ENCODE data around the gene SSNA1. TPM values are rescaled to one million over a fixed set of nuclear protein-coding genes. Genes with fewer than 3 reads are reported as not detected.

The SSNA1 gene
- total and polyA plus RNA-seq, 7 donors, result 39.6 to 122 (median 93.2) TPM

DNA sequence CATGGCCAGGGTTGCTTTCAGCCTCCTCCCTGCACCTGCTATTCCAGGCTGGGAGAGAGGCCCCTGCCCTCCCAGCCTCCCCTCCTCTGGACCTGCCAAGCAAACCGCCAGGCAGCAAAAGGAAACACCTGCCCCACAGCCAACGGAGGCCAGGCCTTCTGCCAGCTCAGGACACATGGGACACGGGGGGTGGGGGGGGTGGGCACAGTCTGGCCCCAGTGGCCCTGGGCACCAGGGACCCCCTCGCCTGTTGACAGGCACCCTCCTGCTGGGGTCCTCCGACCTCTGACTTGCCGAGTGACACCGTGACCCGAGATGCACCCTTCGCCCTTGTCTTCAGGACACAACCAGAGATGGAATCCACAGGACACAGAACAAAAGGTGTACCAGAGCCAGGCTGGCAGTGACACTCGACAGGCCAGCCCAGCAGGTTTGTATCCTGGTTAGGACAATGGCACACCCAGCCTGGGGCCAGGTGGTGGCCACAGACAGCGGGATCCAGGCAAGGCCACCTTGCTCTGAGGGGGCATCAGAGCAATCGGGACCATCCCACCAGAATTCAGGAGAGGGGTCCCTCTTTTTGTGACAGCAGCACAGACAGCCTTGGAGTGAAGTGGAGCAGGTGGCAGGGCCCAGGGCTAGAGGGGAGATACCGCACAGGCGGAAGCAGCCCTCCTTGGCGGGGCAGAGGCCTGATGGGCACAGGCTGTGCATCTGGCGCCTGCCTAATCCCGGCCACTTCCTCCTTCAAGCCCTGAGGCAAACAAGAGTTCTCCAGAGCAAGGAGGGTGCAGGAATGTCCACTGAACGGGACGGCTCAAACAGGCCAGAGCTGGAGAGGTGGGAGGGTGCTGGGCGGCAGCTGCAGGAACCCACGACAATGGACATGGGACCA lies 15.3 kb upstream of the SSNA1 start:
- no peaks in the 10 kb centered on the region for H3K9me3 ChIP-seq
- no peak overlapping the region for H3K4me3 ChIP-seq
- H3K27ac ChIP-seq, result no peak overlapping the region
- 24 to 39% methylated on average over 21 of the region's 21 CpGs for WGBS, 2 donors
- peaks cover 26 to 57% (median 31%) of the 10 kb centered on the region in 3 donors for H3K27me3 ChIP-seq
- TF ChIP-seq POLR2A (IDR thresholded peaks at IDR 0.05), result no peak
- TF ChIP-seq EP300 (IDR thresholded peaks at IDR 0.05), result no peak
- no peak for TF ChIP-seq POLR2AphosphoS5 (IDR thresholded peaks at IDR 0.05)
- TF ChIP-seq, protein P1, sequence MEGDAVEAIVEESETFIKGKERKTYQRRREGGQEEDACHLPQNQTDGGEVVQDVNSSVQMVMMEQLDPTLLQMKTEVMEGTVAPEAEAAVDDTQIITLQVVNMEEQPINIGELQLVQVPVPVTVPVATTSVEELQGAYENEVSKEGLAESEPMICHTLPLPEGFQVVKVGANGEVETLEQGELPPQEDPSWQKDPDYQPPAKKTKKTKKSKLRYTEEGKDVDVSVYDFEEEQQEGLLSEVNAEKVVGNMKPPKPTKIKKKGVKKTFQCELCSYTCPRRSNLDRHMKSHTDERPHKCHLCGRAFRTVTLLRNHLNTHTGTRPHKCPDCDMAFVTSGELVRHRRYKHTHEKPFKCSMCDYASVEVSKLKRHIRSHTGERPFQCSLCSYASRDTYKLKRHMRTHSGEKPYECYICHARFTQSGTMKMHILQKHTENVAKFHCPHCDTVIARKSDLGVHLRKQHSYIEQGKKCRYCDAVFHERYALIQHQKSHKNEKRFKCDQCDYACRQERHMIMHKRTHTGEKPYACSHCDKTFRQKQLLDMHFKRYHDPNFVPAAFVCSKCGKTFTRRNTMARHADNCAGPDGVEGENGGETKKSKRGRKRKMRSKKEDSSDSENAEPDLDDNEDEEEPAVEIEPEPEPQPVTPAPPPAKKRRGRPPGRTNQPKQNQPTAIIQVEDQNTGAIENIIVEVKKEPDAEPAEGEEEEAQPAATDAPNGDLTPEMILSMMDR (IDR thresholded peaks at IDR 0.05), result no peak
- H3K4me1 ChIP-seq, result peaks cover 0 to 20% (median 18%) of the 10 kb centered on the region in 4 donors
- peaks cover 0 to 11% (median under 1%) of the 10 kb centered on the region in 4 donors for H3K36me3 ChIP-seq
- DNase-seq, result no peak
- intact Hi-C loops (cut with DNase I), result no loop called here

DNA sequence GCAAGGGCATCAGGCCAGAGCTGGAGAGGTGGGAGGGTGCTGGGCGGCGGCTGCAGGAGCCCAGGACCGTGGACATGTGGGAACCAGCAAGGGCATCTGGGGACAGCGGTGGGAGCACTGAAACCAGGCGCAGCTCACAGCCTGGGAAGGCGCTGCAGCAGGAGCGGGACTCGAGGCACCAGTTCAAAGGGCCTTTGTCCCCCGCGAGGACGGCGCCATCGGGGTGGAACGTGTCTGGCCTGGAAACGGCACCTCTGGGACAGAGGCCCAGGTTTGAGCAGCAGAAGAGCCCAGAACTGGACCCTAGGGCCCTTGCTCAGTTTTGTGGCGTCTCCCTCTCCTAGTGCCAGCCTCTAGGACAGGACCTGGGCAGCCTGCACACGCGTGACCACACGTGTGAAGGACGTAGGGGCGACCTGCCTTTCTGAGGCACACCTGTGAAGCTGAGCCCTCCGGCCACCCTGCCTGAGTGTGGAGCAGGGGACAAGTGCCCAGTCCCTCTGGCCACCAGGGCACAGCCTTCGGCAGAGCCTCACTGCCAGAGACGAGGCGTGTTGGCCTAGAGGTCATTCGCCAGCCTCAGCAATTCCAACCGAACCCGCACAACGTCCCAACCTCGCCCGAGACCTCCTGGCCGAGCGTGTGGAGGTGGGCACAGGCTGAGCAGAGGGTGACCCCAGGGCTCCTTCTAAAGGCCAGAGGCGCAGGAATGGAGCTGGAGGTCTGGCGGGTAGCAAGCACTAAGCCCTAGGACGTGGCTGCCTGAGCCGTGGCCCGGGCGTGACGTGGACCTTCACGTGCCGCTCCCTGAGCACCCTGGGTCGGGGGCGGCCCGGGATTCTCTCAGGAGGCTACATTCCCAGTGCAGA lies 14.4 kb upstream of the SSNA1 start:
- 55 to 82% methylated on average over 45 of the region's 45 CpGs for WGBS, 2 donors
- no peak for DNase-seq
- peaks cover 17 to 48% (median 22%) of the 10 kb centered on the region in 3 donors for H3K27me3 ChIP-seq
- H3K4me3 ChIP-seq, result no peak overlapping the region
- intact Hi-C loops (cut with DNase I), result no loop called here
- no peak overlapping the region for H3K27ac ChIP-seq
- no peaks in the 10 kb centered on the region for H3K9me3 ChIP-seq
- peaks cover 0 to 19% (median 4%) of the 10 kb centered on the region in 4 donors for H3K36me3 ChIP-seq
- H3K4me1 ChIP-seq, result peaks cover 0 to 11% (median 9%) of the 10 kb centered on the region in 4 donors
- TF ChIP-seq, protein P1 (IDR thresholded peaks at IDR 0.05), result no peak
- TF ChIP-seq POLR2AphosphoS5 (IDR thresholded peaks at IDR 0.05), result peak in 1 of 4 donors; percentile 14

DNA sequence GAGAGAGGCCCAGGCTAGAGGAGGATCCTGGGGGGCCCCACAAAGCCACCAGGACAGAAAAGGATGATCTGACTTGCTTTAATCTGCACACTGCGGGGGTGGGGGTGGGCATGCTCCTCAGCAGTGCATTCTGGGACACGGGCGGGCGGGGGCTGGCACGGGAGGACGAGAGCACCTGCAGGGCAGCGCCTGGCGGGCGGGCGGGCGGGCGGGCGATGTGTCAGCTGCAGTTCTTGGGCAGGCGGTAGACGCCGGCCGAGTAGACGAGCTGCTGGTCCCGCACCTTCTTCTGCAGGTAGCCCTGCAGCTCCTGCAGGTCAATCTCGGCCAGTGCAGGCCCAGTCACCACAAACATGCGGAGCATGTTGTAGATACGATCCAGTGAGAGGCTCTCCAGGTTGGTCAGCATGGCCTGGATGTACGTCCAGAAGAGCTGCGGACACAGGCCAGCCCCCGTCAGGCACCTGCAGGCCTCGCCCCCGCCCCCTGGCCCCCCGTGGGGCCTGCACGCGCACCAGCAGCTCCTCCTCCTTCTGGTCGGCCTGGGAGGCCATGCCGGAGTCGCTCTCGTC lies 13.7 kb upstream of the SSNA1 start:
- intact Hi-C loops (cut with DNase I), result no loop called here

DNA sequence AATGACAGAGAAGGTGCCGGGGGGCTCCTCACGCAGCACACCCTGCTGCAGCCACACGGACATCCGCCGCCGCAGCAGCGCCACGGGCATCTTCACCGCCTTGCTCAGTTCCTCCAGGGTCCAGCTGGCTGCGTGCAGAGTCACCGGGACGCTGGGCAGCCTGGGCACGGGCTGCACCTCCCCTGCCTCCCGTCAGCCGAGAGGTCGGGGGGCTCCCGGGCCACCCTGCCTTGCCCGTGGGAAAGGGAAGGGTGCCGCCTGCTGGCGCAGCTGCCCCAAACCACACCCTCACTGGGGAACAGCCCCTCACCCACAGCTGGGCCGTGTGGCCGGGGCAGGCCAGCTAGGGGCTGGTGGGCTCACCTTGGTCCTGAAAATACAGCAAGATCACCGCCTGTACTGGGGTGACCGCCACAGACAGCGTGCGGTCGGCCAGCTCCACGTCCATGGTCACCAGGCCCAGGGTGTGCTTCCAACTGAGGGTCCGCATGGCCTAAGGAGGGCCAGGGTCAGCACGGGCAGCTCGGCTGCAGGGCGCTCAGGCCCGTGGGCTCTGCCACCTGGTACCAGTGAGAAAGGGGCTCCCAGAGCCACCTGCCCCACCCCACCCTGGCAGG lies 13.0 kb upstream of the SSNA1 start:
- no peak for DNase-seq
- Histone ChIP-seq H3K4me3 (no peak overlapping the region), H3K27me3 (peaks cover 3 to 34% (median 8%) of the 10 kb centered on the region in 3 donors), H3K4me1 (no peaks in the 10 kb centered on the region), H3K9me3 (no peaks in the 10 kb centered on the region), H3K36me3 (peaks cover 11 to 34% (median 15%) of the 10 kb centered on the region in 4 donors), H3K27ac (no peak overlapping the region)
- TF ChIP-seq POLR2A (IDR thresholded peaks at IDR 0.05), result no peak
- TF ChIP-seq POLR2AphosphoS5 (IDR thresholded peaks at IDR 0.05), result no peak
- TF ChIP-seq, protein P1 (IDR thresholded peaks at IDR 0.05), result no peak
- TF ChIP-seq EP300 (IDR thresholded peaks at IDR 0.05), result no peak
- intact Hi-C loops (cut with DNase I), result no loop called here
- 22 to 45% methylated on average over 33 of the region's 33 CpGs for WGBS, 2 donors

More for the DNA sequence above, 13.7 kb upstream of the SSNA1 start:
- Histone ChIP-seq H3K4me3 (no peak overlapping the region), H3K36me3 (peaks cover 5 to 27% (median 9%) of the 10 kb centered on the region in 4 donors), H3K4me1 (peaks cover 0 to 3% (median 1%) of the 10 kb centered on the region in 4 donors), H3K27ac (no peak overlapping the region), H3K9me3 (no peaks in the 10 kb centered on the region), H3K27me3 (peaks cover 10 to 40% (median 14%) of the 10 kb centered on the region in 3 donors)
- no peak for DNase-seq
- 13 to 44% methylated on average over 34 of the region's 34 CpGs for WGBS, 2 donors
- TF ChIP-seq POLR2A (IDR thresholded peaks at IDR 0.05) (no peak), EP300 (IDR thresholded peaks at IDR 0.05) (no peak), POLR2AphosphoS5 (IDR thresholded peaks at IDR 0.05) (no peak)
- TF ChIP-seq, protein P1 (IDR thresholded peaks at IDR 0.05), result no peak
